Endothelial cell of umbilical vein (primary cell): ENCODE data around the gene HOXD10. TPM values are rescaled to one million over a fixed set of nuclear protein-coding genes. Genes with fewer than 3 reads are reported as not detected.

Experiments
- BruUV-seq: library from RNA; stranded (reverse); fragments of 400-500 nt; replicated peaks from 2 replicates; lab custom pipeline; 2021; lab: Mats Ljungman, UMichigan
- CTCF ChIA-PET: fragments of 300-600, 350-600 bp; sonication (Branson Sonifier 250); formaldehyde crosslinking; loops from one replicate; lab custom pipeline; 2021; ENCODE audit warnings: antibody characterized with exemption, inconsistent platforms; lab: Charles Lee
- POLR2A ChIA-PET: fragments of 300-600, 350-600 bp; sonication (Branson Sonifier 250); formaldehyde crosslinking; loops from one replicate; lab custom pipeline; 2021; ENCODE audit warnings: antibody characterized with exemption, inconsistent platforms; lab: Charles Lee
- DNase-seq: peaks from one replicate; pipeline ENCODE4 v3.0.0-alpha.2; 2011; ENCODE audit warnings: low read depth, low spot score
- FAIRE-seq: peaks from 2 replicates; lab custom pipeline; 2011; peaks lifted over from hg19 to GRCh38; lab: Jason Lieb, UNC
- H2AFZ ChIP-seq: 2 replicates; pipeline ENCODE4 v1.6.0; 2012; ENCODE audit warnings: low read depth, low read length, control low read depth, inconsistent platforms
- H3K27ac ChIP-seq: 2 replicates; pipeline ENCODE4 v1.5.1; 2011; ENCODE audit warnings: low read depth, mild to moderate bottlenecking, control low read depth, low read length, moderate library complexity; ENCODE audit not compliant: insufficient read depth
- H3K27me3 ChIP-seq, 2 experiments: 2 replicates each; pipeline versions ENCODE4 v1.6.0 to v1.6.1; 2011; ENCODE audit warnings: low read length in 2 of 2, mixed read lengths in 1 of 2; ENCODE audit not compliant: control insufficient read depth in 2 of 2, insufficient read depth in 2 of 2
- H3K36me3 ChIP-seq, 2 experiments: 2 replicates in 1 of 2; 3 replicates in 1 of 2; pipeline ENCODE4 v1.5.1; 2011; ENCODE audit warnings: low read length in 2 of 2, mild to moderate bottlenecking in 1 of 2, moderate library complexity in 1 of 2; ENCODE audit not compliant: control insufficient read depth in 2 of 2, insufficient read depth in 2 of 2; ENCODE audit errors: extremely low read depth in 1 of 2
- H3K4me1 ChIP-seq: 3 replicates; pipeline ENCODE4 v1.5.1; 2011; ENCODE audit warnings: mild to moderate bottlenecking, low read length; ENCODE audit not compliant: control insufficient read depth, insufficient read depth; ENCODE audit errors: extremely low read depth
- H3K4me2 ChIP-seq: 2 replicates; pipeline ENCODE4 v1.6.1; 2011; ENCODE audit warnings: low read length, control low read depth, mixed read lengths; ENCODE audit not compliant: insufficient read depth
- H3K4me3 ChIP-seq, 3 experiments: fragments of 200-600 bp in 1 of 3; sonication (generic), shearing (Covaris generic) in 1 of 3; replicated peaks in 1 of 3; 2 replicates each; pipeline ENCODE4 v1.5.1; 2011 to 2016; ENCODE audit warnings: control low read depth in 3 of 3, low read length in 3 of 3, mild to moderate bottlenecking in 2 of 3, inconsistent platforms in 1 of 3, low read depth in 1 of 3, moderate library complexity in 1 of 3; ENCODE audit not compliant: insufficient read depth in 1 of 3
- H3K79me2 ChIP-seq: 2 replicates; pipeline ENCODE4 v1.6.0; 2012; ENCODE audit warnings: low read length, inconsistent platforms; ENCODE audit not compliant: control insufficient read depth, insufficient read depth
- H3K9ac ChIP-seq: replicated peaks from 2 replicates; pipeline ENCODE3; 2011; ENCODE audit warnings: low read length, control low read depth; ENCODE audit not compliant: insufficient read depth; ENCODE audit errors: extremely low read depth
- H3K9me1 ChIP-seq: replicated peaks from 3 replicates; pipeline ENCODE4 v1.6.0; 2011; ENCODE audit warnings: mild to moderate bottlenecking, low read length; ENCODE audit not compliant: control insufficient read depth, insufficient read depth; ENCODE audit errors: extremely low read depth
- H3K9me3 ChIP-seq: replicated peaks from 2 replicates; pipeline ENCODE4 v1.5.1; 2012; ENCODE audit warnings: low read length, inconsistent platforms; ENCODE audit not compliant: control insufficient read depth, insufficient read depth
- H4K20me1 ChIP-seq: replicated peaks from 2 replicates; pipeline ENCODE3; 2011; ENCODE audit warnings: mild to moderate bottlenecking, low read length; ENCODE audit not compliant: control insufficient read depth, insufficient read depth; ENCODE audit errors: extremely low read depth
- EZH2 ChIP-seq: IDR thresholded peaks from 2 replicates; pipeline ENCODE4 v1.6.1; 2012; ENCODE audit warnings: borderline replicate concordance, low read depth, mild to moderate bottlenecking, moderate library complexity, low read length, inconsistent platforms; ENCODE audit not compliant: severe bottlenecking
- FOS ChIP-seq: IDR thresholded peaks from 2 replicates; pipeline ENCODE4 v1.6.1; 2011; ENCODE audit warnings: mild to moderate bottlenecking, low read length, moderate library complexity, borderline replicate concordance; ENCODE audit not compliant: insufficient read depth
- GATA2 ChIP-seq: IDR thresholded peaks from 2 replicates; pipeline ENCODE4 v1.7.0; 2011; ENCODE audit warnings: low read depth, mild to moderate bottlenecking, moderate library complexity, mixed read lengths, low read length; ENCODE audit not compliant: insufficient read length, insufficient read depth
- MYC ChIP-seq: IDR thresholded peaks from one replicate; pipeline ENCODE4 v1.6.1; 2011; ENCODE audit warnings: mild to moderate bottlenecking, low read depth, low read length
- dilution Hi-C: fragments of 300-500 bp; cut with MboI; formaldehyde crosslinking; loops from one replicate; pipeline ENCODE4 v1.15.0; 2019; ENCODE audit warnings: low sequenced_read_pairs; ENCODE audit not compliant: extremely low pct_ligation_motif_present
- intact Hi-C: fragments of 100-400 bp; cut with micrococcal nuclease; formaldehyde crosslinking; loops from one replicate; pipeline ENCODE4 v1.10.0; 2022
- polyA plus RNA-seq, 4 experiments: library from polyadenylated mRNA; depleted of rRNA in 3 of 4; stranded (reverse) in 3 of 4; unstranded in 1 of 4; fragments of >200 nt; gene quantifications; 2 replicates each; pipeline versions ENCODE4 v1.2.1 to v1.2.3, GENCODE V29; 2011 to 2012; ENCODE audit warnings: missing spikeins in 1 of 4
- total RNA-seq: library from RNA; stranded (reverse); gene quantifications from 2 replicates; pipeline ENCODE4 v1.2.3, GENCODE V29; 2021
- TF ChIP-seq, protein P1 (sequence below): IDR thresholded peaks from 2 replicates; pipeline ENCODE4 v1.6.1; 2011; ENCODE audit not compliant: insufficient read depth, insufficient read length
- TF ChIP-seq, protein P2 (sequence below), 2 donors: IDR thresholded peaks; 1 replicate in 1 of 2; 2 replicates in 1 of 2; pipeline ENCODE4 v1.5.1; 2011; ENCODE audit warnings: low read length in 2 of 2, mild to moderate bottlenecking in 2 of 2, moderate library complexity in 2 of 2, control low read depth in 1 of 2, inconsistent platforms in 1 of 2, low read depth in 1 of 2; ENCODE audit not compliant: insufficient read depth in 1 of 2; ENCODE audit errors: extremely low read depth in 1 of 2

Gene HOXD10
- total and polyA plus RNA-seq, 2 donors (not counting 3 experiments of a cell fraction or from before 2014, with no cell fraction given) = not detected

DNA sequence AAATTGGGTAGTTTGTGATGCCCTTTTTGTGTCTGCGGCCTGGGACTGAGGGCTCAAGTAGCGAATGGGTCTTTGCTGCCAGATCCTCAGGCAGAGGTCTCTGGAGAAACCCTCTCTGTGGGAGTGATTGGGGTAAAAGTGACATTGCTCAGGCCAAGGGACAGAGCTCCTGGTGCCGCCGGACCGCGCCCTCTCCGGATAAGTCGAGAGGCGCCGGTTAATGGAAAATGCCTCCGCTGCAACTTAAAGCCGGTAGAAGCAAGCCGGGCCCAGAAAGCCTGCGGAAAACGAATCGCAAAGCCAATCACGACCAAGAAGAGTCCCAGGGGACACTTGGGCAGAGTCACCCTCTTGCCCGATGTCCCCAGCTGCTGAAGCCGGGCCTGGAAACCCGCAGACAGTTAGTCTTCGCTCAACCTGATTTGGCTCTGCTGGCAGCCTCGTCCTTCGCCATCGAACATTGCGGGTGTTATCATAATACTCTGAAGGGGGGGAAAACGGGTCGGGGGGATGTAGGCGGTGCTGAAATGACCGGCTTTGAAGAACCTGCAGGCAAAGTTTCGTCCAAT is 17.3 kb upstream of the HOXD10 start:
- no peaks in the 10 kb centered on the region for H3K36me3 ChIP-seq

More for the DNA sequence above, 17.3 kb upstream of the HOXD10 start:
- dilution Hi-C loops (no loop called here), intact Hi-C loops (loop anchor here (5.0 kb wide), 2 partner anchors 787 to 1397 kb away; no protein-coding TSS in a partner anchor)
- Histone ChIP-seq H3K4me2 (no peak overlapping the region), H3K9me1 (no peaks in the 10 kb centered on the region), H3K79me2 (no peaks in the 10 kb centered on the region), H3K9me3 (no peaks in the 10 kb centered on the region), H4K20me1 (peaks cover 3% of the 10 kb centered on the region), H3K27ac (no peak overlapping the region), H3K4me3 (no peak overlapping the region), H3K9ac (no peak overlapping the region), H3K4me1 (peaks cover 5% of the 10 kb centered on the region), H3K27me3 (peaks cover 94 to 99% of the 10 kb centered on the region in 2 experiments), H2AFZ (no peak overlapping the region)
- ChIA-PET POLR2A (no interaction called here), CTCF (interaction anchor here (2.6 to 6.0 kb wide), 3 partner anchors 410 to 848 kb away, joined by 9 to 113 read pairs (median 92); no protein-coding TSS in a partner anchor)
- peak; percentile 43 for FAIRE-seq
- DNase-seq = no peak
- no TSS peak for BruUV-seq
- no peak for TF ChIP-seq MYC
- TF ChIP-seq, protein P1, sequence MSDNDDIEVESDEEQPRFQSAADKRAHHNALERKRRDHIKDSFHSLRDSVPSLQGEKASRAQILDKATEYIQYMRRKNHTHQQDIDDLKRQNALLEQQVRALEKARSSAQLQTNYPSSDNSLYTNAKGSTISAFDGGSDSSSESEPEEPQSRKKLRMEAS = no peak
- peak; percentile 89 for TF ChIP-seq EZH2
- TF ChIP-seq FOS = no peak
- TF ChIP-seq GATA2 = no peak
- TF ChIP-seq, protein P2, sequence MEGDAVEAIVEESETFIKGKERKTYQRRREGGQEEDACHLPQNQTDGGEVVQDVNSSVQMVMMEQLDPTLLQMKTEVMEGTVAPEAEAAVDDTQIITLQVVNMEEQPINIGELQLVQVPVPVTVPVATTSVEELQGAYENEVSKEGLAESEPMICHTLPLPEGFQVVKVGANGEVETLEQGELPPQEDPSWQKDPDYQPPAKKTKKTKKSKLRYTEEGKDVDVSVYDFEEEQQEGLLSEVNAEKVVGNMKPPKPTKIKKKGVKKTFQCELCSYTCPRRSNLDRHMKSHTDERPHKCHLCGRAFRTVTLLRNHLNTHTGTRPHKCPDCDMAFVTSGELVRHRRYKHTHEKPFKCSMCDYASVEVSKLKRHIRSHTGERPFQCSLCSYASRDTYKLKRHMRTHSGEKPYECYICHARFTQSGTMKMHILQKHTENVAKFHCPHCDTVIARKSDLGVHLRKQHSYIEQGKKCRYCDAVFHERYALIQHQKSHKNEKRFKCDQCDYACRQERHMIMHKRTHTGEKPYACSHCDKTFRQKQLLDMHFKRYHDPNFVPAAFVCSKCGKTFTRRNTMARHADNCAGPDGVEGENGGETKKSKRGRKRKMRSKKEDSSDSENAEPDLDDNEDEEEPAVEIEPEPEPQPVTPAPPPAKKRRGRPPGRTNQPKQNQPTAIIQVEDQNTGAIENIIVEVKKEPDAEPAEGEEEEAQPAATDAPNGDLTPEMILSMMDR (IDR thresholded peaks at IDR 0.05; ENCODE audit: extremely low read depth in 1 of 2, insufficient read depth in 1 of 2, low read depth in 1 of 2, low read length in 2 of 2) = no peak
